GM18502 (cell line): ENCODE data around the gene SFTPA2.
"Not testable (repeated sequence)": the region's sequence is repeated elsewhere in the genome, so short reads cannot be mapped to it uniquely, and the experiment has no call there.

Experiments used
- ATAC-seq: cut with Tn5 transposase; IDR thresholded peaks from one replicate; pipeline ENCODE4 v1.9.1; 2021; ENCODE audit warnings: mild to moderate bottlenecking; ENCODE audit not compliant: unreplicated experiment, poor library complexity

The SFTPA2 gene

DNA sequence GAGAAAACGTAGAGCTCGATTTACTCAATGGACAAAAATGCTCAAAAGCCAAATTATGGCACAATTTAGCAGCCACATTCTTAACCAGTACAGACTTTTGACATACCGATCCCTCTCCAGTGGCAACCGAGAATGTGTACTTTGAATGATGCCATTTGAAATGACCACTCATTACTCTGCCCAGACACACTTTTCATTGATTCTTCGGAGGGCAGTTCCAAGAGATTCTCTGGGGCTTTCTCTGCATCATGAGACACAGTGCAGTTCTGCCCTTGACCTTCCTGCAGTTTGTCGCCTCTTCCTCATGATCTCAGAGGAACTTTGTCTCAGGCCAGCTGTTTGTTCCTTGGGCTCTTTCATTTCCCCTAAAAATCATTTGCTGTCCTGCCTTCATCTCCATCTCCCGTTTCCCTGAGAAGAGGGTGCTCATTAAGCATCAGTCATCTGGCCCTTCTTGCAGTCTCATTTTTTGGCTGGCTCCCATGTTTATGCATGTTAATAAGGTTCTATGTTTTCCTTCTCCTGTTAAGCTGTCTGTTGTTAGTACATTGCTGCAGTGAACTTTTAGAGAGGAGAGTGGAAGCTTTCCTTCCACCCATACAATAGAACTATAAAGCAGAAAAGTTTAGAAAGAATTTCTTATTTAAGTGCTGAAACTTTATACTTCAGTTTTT, 43.5 kb downstream of the SFTPA2 start:
- not testable (repeated sequence) for ATAC-seq

GRCh38 chr10:79511891-79512583, 48.2 kb downstream of the SFTPA2 start, which contains the start of gene EIF5AL1:
Gene EIF5AL1, plus strand, starts transcription at chr10:79512533. Its CDS starts 117 bp downstream, at chr10:79512650.
- ATAC-seq: not testable (repeated sequence)

GRCh38 chr10:79509934-79510508, 50.2 kb downstream of the SFTPA2 start:
- ATAC-seq: not testable (repeated sequence)

- ATAC-seq: not testable (repeated sequence)
Measured at GRCh38 chr10:79509306-79509933, 50.8 kb downstream of the SFTPA2 start.

DNA sequence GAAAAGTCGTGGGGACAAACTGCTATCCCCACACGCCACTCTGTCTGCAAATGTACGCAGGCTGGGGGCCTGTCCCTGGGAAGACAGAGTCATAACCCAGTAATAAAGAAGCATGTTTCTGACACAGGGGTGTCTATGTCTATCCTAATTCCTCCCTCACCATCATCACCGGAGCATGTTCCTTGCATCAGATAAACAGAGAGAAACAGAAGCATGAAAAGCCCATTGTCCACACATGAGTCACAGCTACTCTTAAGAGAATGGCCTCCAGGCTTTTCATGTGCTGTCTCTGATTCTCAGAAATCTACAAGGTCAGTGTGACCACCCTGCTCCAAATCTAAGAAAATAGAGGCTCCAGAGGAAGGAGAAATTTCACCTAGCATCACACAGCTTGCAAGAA, 52.0 kb downstream of the SFTPA2 start:
- not testable (repeated sequence) for ATAC-seq

GRCh38 chr10:79507440-79508167, 52.6 kb downstream of the SFTPA2 start:
- no peak for ATAC-seq
